ENCODE results near the gene RPS24.

RPS24 gene

GRCh38 chr10:78028438-78029268 is 5.0 kb upstream of the RPS24 start:
- no peak for DNase-seq (ENCODE audit: low spot score)

GRCh38 chr10:78029269-78030226 is 4.1 kb upstream of the RPS24 start, which contains the start of gene POLR3A:
POLR3A (minus strand) TSS chr10:78029515; CDS start chr10:78029407, 108 bp downstream.
- DNase-seq (ENCODE audit: low spot score) = peak; percentile 64

GRCh38 chr10:78033387-78033636 is 351 bp upstream of the RPS24 start:
- DNase-seq (ENCODE audit: low spot score) = no peak

GRCh38 chr10:78035025-78035424 is 1.4 kb downstream of the RPS24 start:
- DNase-seq (ENCODE audit: low spot score) = no peak

GRCh38 chr10:78035437-78035836 is 1.8 kb downstream of the RPS24 start:
- DNase-seq (ENCODE audit: low spot score) = no peak

GRCh38 chr10:78035933-78036583 is 2.4 kb downstream of the RPS24 start:
- no peak for DNase-seq (ENCODE audit: low spot score)

- DNase-seq (ENCODE audit: low spot score) = no peak
These were observed 4.4 kb downstream of the RPS24 start for GRCh38 chr10:78038105-78038504.

GRCh38 chr10:78038791-78039547 is 5.3 kb downstream of the RPS24 start:
- DNase-seq (ENCODE audit: low spot score) = no peak

- no peak for DNase-seq (ENCODE audit: low spot score)
These were observed 6.1 kb downstream of the RPS24 start for GRCh38 chr10:78039743-78040142.

GRCh38 chr10:78041170-78042057 is 7.8 kb downstream of the RPS24 start:
- no peak for DNase-seq (ENCODE audit: low spot score)

- no peak for DNase-seq (ENCODE audit: low spot score)
These were observed 8.5 kb downstream of the RPS24 start for GRCh38 chr10:78042058-78042751.

- no peak for DNase-seq (ENCODE audit: low spot score)
These were observed 9.1 kb downstream of the RPS24 start for GRCh38 chr10:78042752-78043104.

- DNase-seq (ENCODE audit: low spot score) = no peak
These were observed 10.5 kb downstream of the RPS24 start for GRCh38 chr10:78044179-78044578.

- DNase-seq (ENCODE audit: low spot score) = no peak
These were observed 11.0 kb downstream of the RPS24 start for GRCh38 chr10:78044699-78045098.

GRCh38 chr10:78045237-78045636 is 11.6 kb downstream of the RPS24 start:
- DNase-seq (ENCODE audit: low spot score) = no peak

- DNase-seq (ENCODE audit: low spot score) = no peak
These were observed 12.2 kb downstream of the RPS24 start for GRCh38 chr10:78045856-78046255.

- no peak for DNase-seq (ENCODE audit: low spot score)
These were observed 13.1 kb downstream of the RPS24 start for GRCh38 chr10:78046711-78047269.

GRCh38 chr10:78047314-78047891 is 13.7 kb downstream of the RPS24 start:
- peak; percentile 28 for DNase-seq (ENCODE audit: low spot score)

GRCh38 chr10:78049851-78050250 is 16.2 kb downstream of the RPS24 start:
- DNase-seq (ENCODE audit: low spot score) = no peak
